ENCODE measurements around the gene CAMTA1.

CAMTA1 gene

GRCh38 chr1:7624791-7625355, 839.6 kb downstream of the CAMTA1 start:
- Histone ChIP-seq H2BK120ac (ENCODE audit: insufficient read depth, low read length, poor library complexity) (no peak overlapping the region), H2AK5ac (ENCODE audit: low read length) (no peak overlapping the region), H3K27ac (ENCODE audit: low read depth, low read length) (no peak overlapping the region), H3K4me3 (ENCODE audit: low read depth, low read length) (no peak overlapping the region), H2BK12ac (ENCODE audit: low read length) (no peak overlapping the region), H4K12ac (ENCODE audit: low read depth, low read length) (no peak overlapping the region), H3K27me3 (ENCODE audit: insufficient read depth, low read length) (no peaks in the 10 kb centered on the region), H3K18ac (ENCODE audit: low read length) (no peak overlapping the region), H3K4ac (ENCODE audit: low read depth, low read length) (no peak overlapping the region), H3K23ac (ENCODE audit: low read length) (no peak overlapping the region), H3K79me2 (ENCODE audit: control insufficient read depth, insufficient read depth, low read length, poor library complexity) (no peaks in the 10 kb centered on the region), H4K8ac (ENCODE audit: low read depth, low read length) (no peak overlapping the region), H3K79me1 (ENCODE audit: low read length) (no peaks in the 10 kb centered on the region), H3K4me1 (ENCODE audit: control insufficient read depth in 1 of 2, insufficient read depth in 2 of 2, low read length in 2 of 2) (no peaks in the 10 kb centered on the region), H3K9ac (ENCODE audit: low read length) (no peak overlapping the region), H2BK5ac (ENCODE audit: low read depth, low read length, poor library complexity) (no peak overlapping the region), H3K4me2 (ENCODE audit: low read length) (no peak overlapping the region), H3K9me3 (ENCODE audit: insufficient read depth, low read depth, low read length) (no peaks in the 10 kb centered on the region), H2AFZ (ENCODE audit: insufficient read depth, low read length, poor library complexity) (no peak overlapping the region), H3K14ac (ENCODE audit: low read length) (no peak overlapping the region), H3K36me3 (ENCODE audit: control insufficient read depth in 1 of 2, insufficient read depth in 2 of 2, low read length in 2 of 2) (no peaks in the 10 kb centered on the region), H4K91ac (ENCODE audit: low read depth, low read length) (no peak overlapping the region)
- WGBS (ENCODE audit: extremely low coverage, insufficient coverage, insufficient read length) = no CpG with 5 or more reads among the region's 7 CpGs
- DNase-seq = no peak

- no peak overlapping the region for H3K14ac ChIP-seq (ENCODE audit: low read length)
Observed at GRCh38 chr1:7625401-7625800, 840.1 kb downstream of the CAMTA1 start.

GRCh38 chr1:7628273-7628672, 843.0 kb downstream of the CAMTA1 start:
- no peak overlapping the region for H3K4ac ChIP-seq (ENCODE audit: low read depth, low read length)
- H2BK5ac ChIP-seq (ENCODE audit: low read depth, low read length, poor library complexity) = no peak overlapping the region
- H3K79me1 ChIP-seq (ENCODE audit: low read length) = no peaks in the 10 kb centered on the region
- H3K27me3 ChIP-seq (ENCODE audit: insufficient read depth, low read length) = no peaks in the 10 kb centered on the region
- no peak overlapping the region for H4K12ac ChIP-seq (ENCODE audit: low read depth, low read length)
- H2AK5ac ChIP-seq (ENCODE audit: low read length) = no peak overlapping the region
- no peak overlapping the region for H3K23ac ChIP-seq (ENCODE audit: low read length)
- no peak overlapping the region for H4K8ac ChIP-seq (ENCODE audit: low read depth, low read length)
- H4K91ac ChIP-seq (ENCODE audit: low read depth, low read length) = no peak overlapping the region
- H3K4me3 ChIP-seq (ENCODE audit: low read depth, low read length) = no peak overlapping the region
- H3K4me1 ChIP-seq (ENCODE audit: control insufficient read depth in 1 of 2, insufficient read depth in 2 of 2, low read length in 2 of 2) = no peaks in the 10 kb centered on the region
- no peak overlapping the region for H2BK120ac ChIP-seq (ENCODE audit: insufficient read depth, low read length, poor library complexity)
- no peak for DNase-seq
- no peak overlapping the region for H3K4me2 ChIP-seq (ENCODE audit: low read length)
- H3K36me3 ChIP-seq (ENCODE audit: control insufficient read depth in 1 of 2, insufficient read depth in 2 of 2, low read length in 2 of 2) = no peaks in the 10 kb centered on the region
- H3K9ac ChIP-seq (ENCODE audit: low read length) = no peak overlapping the region
- WGBS (ENCODE audit: extremely low coverage, insufficient coverage, insufficient read length) = no CpG with 5 or more reads among the region's 4 CpGs
- no peak overlapping the region for H3K14ac ChIP-seq (ENCODE audit: low read length)
- H2AFZ ChIP-seq (ENCODE audit: insufficient read depth, low read length, poor library complexity) = no peak overlapping the region
- H3K79me2 ChIP-seq (ENCODE audit: control insufficient read depth, insufficient read depth, low read length, poor library complexity) = no peaks in the 10 kb centered on the region
- no peaks in the 10 kb centered on the region for H3K9me3 ChIP-seq (ENCODE audit: insufficient read depth, low read depth, low read length)
- no peak overlapping the region for H3K18ac ChIP-seq (ENCODE audit: low read length)
- H3K27ac ChIP-seq (ENCODE audit: low read depth, low read length) = no peak overlapping the region
- H2BK12ac ChIP-seq (ENCODE audit: low read length) = no peak overlapping the region

More at GRCh38 chr1:7625401-7625800, 840.1 kb downstream of the CAMTA1 start:
- Histone ChIP-seq H3K27ac (ENCODE audit: low read depth, low read length) (no peak overlapping the region), H3K18ac (ENCODE audit: low read length) (no peak overlapping the region), H2BK12ac (ENCODE audit: low read length) (no peak overlapping the region), H4K91ac (ENCODE audit: low read depth, low read length) (no peak overlapping the region), H3K79me1 (ENCODE audit: low read length) (no peaks in the 10 kb centered on the region), H3K23ac (ENCODE audit: low read length) (no peak overlapping the region), H3K4me3 (ENCODE audit: low read depth, low read length) (no peak overlapping the region), H2BK120ac (ENCODE audit: insufficient read depth, low read length, poor library complexity) (no peak overlapping the region), H3K79me2 (ENCODE audit: control insufficient read depth, insufficient read depth, low read length, poor library complexity) (no peaks in the 10 kb centered on the region), H2AFZ (ENCODE audit: insufficient read depth, low read length, poor library complexity) (no peak overlapping the region), H4K12ac (ENCODE audit: low read depth, low read length) (no peak overlapping the region), H3K9me3 (ENCODE audit: insufficient read depth, low read depth, low read length) (no peaks in the 10 kb centered on the region), H3K4ac (ENCODE audit: low read depth, low read length) (no peak overlapping the region), H3K27me3 (ENCODE audit: insufficient read depth, low read length) (no peaks in the 10 kb centered on the region), H2AK5ac (ENCODE audit: low read length) (no peak overlapping the region), H4K8ac (ENCODE audit: low read depth, low read length) (no peak overlapping the region), H3K36me3 (ENCODE audit: control insufficient read depth in 1 of 2, insufficient read depth in 2 of 2, low read length in 2 of 2) (no peaks in the 10 kb centered on the region), H3K9ac (ENCODE audit: low read length) (no peak overlapping the region), H2BK5ac (ENCODE audit: low read depth, low read length, poor library complexity) (no peak overlapping the region), H3K4me2 (ENCODE audit: low read length) (no peak overlapping the region), H3K4me1 (ENCODE audit: control insufficient read depth in 1 of 2, insufficient read depth in 2 of 2, low read length in 2 of 2) (no peaks in the 10 kb centered on the region)
- WGBS (ENCODE audit: extremely low coverage, insufficient coverage, insufficient read length) = no CpG with 5 or more reads among the region's 12 CpGs
- no peak for DNase-seq

GRCh38 chr1:7629011-7629410, 843.8 kb downstream of the CAMTA1 start:
- no peak overlapping the region for H2AK5ac ChIP-seq (ENCODE audit: low read length)
- H3K9ac ChIP-seq (ENCODE audit: low read length) = no peak overlapping the region
- H3K27me3 ChIP-seq (ENCODE audit: insufficient read depth, low read length) = no peaks in the 10 kb centered on the region
- H4K91ac ChIP-seq (ENCODE audit: low read depth, low read length) = no peak overlapping the region
- H3K4me2 ChIP-seq (ENCODE audit: low read length) = no peak overlapping the region
- H2AFZ ChIP-seq (ENCODE audit: insufficient read depth, low read length, poor library complexity) = no peak overlapping the region
- no peak overlapping the region for H3K4ac ChIP-seq (ENCODE audit: low read depth, low read length)
- no peaks in the 10 kb centered on the region for H3K9me3 ChIP-seq (ENCODE audit: insufficient read depth, low read depth, low read length)
- no peak overlapping the region for H4K12ac ChIP-seq (ENCODE audit: low read depth, low read length)
- no peak overlapping the region for H3K18ac ChIP-seq (ENCODE audit: low read length)
- no peaks in the 10 kb centered on the region for H3K79me1 ChIP-seq (ENCODE audit: low read length)
- no peak overlapping the region for H2BK120ac ChIP-seq (ENCODE audit: insufficient read depth, low read length, poor library complexity)
- WGBS (ENCODE audit: extremely low coverage, insufficient coverage, insufficient read length) = no CpG with 5 or more reads among the region's 8 CpGs
- no peak for DNase-seq
- no peaks in the 10 kb centered on the region for H3K79me2 ChIP-seq (ENCODE audit: control insufficient read depth, insufficient read depth, low read length, poor library complexity)
- H3K4me3 ChIP-seq (ENCODE audit: low read depth, low read length) = no peak overlapping the region
- no peak overlapping the region for H3K14ac ChIP-seq (ENCODE audit: low read length)
- H3K23ac ChIP-seq (ENCODE audit: low read length) = no peak overlapping the region
- H3K4me1 ChIP-seq (ENCODE audit: control insufficient read depth in 1 of 2, insufficient read depth in 2 of 2, low read length in 2 of 2) = no peaks in the 10 kb centered on the region
- H2BK5ac ChIP-seq (ENCODE audit: low read depth, low read length, poor library complexity) = no peak overlapping the region
- H2BK12ac ChIP-seq (ENCODE audit: low read length) = no peak overlapping the region
- no peak overlapping the region for H4K8ac ChIP-seq (ENCODE audit: low read depth, low read length)
- no peaks in the 10 kb centered on the region for H3K36me3 ChIP-seq (ENCODE audit: control insufficient read depth in 1 of 2, insufficient read depth in 2 of 2, low read length in 2 of 2)
- H3K27ac ChIP-seq (ENCODE audit: low read depth, low read length) = no peak overlapping the region
